ENCODE results near the gene RNF123.

The RNF123 gene

GRCh38 chr3:49655731-49656285, 33.5 kb upstream of the RNF123 start:
- H3K36me3 ChIP-seq (ENCODE audit: insufficient read depth) = no peaks in the 10 kb centered on the region
- H3K4me3 ChIP-seq (IDR thresholded peaks at IDR 0.05; ENCODE audit: insufficient read depth, low read depth, low read length) = no peak overlapping the region
- H3K79me2 ChIP-seq (ENCODE audit: insufficient read depth, low read depth) = no peaks in the 10 kb centered on the region

DNA sequence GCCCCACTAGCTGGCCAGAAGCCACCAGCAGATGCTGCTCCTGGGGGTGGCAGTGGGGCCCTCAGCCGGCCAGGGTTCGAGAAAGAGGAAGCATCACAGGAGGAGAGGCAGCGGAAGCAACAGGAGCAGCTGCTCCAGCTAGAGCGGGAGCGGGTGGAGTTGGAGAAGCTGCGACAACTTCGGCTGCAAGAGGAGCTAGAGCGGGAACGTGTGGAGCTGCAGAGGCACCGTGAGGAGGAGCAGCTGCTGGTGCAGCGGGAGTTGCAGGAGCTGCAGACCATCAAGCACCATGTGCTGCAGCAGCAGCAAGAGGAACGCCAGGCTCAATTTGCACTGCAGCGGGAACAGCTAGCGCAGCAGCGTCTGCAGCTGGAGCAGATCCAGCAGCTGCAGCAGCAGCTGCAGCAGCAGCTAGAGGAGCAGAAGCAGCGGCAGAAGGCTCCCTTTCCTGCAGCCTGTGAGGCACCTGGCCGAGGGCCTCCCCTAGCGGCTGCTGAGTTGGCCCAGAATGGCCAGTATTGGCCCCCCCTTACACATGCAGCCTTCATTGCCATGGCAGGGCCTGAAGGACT, 32.7 kb upstream of the RNF123 start:
- Histone ChIP-seq H3K4me2 (no peak overlapping the region), H3K4me3 (IDR thresholded peaks at IDR 0.05; ENCODE audit: insufficient read depth, low read depth, low read length) (no peak overlapping the region), H4K20me1 (ENCODE audit: insufficient read depth) (no peaks in the 10 kb centered on the region), H3K27ac (no peak overlapping the region), H3K9ac (no peak overlapping the region), H3K79me2 (ENCODE audit: insufficient read depth, low read depth) (no peaks in the 10 kb centered on the region), H2AFZ (ENCODE audit: low read depth) (no peak overlapping the region), H3K4me1 (ENCODE audit: low read depth, poor library complexity, severe bottlenecking) (peaks cover 7% of the 10 kb centered on the region), H3K36me3 (ENCODE audit: insufficient read depth) (no peaks in the 10 kb centered on the region), H3K27me3 (ENCODE audit: insufficient read depth, low read depth) (no peaks in the 10 kb centered on the region)
- no peak for TF ChIP-seq CTCF (conservative IDR thresholded peaks at IDR 0.05; ENCODE audit: low read depth, low read length)

More at GRCh38 chr3:49655731-49656285, 33.5 kb upstream of the RNF123 start:
- H3K27me3 ChIP-seq (ENCODE audit: insufficient read depth, low read depth) = no peaks in the 10 kb centered on the region
- no peak overlapping the region for H3K27ac ChIP-seq
- H3K9ac ChIP-seq = no peak overlapping the region
- no peak overlapping the region for H3K4me2 ChIP-seq
- TF ChIP-seq CTCF (conservative IDR thresholded peaks at IDR 0.05; ENCODE audit: low read depth, low read length) = no peak
- H2AFZ ChIP-seq (ENCODE audit: low read depth) = no peak overlapping the region
- peaks cover 7% of the 10 kb centered on the region for H3K4me1 ChIP-seq (ENCODE audit: low read depth, poor library complexity, severe bottlenecking)
- no peaks in the 10 kb centered on the region for H4K20me1 ChIP-seq (ENCODE audit: insufficient read depth)

DNA sequence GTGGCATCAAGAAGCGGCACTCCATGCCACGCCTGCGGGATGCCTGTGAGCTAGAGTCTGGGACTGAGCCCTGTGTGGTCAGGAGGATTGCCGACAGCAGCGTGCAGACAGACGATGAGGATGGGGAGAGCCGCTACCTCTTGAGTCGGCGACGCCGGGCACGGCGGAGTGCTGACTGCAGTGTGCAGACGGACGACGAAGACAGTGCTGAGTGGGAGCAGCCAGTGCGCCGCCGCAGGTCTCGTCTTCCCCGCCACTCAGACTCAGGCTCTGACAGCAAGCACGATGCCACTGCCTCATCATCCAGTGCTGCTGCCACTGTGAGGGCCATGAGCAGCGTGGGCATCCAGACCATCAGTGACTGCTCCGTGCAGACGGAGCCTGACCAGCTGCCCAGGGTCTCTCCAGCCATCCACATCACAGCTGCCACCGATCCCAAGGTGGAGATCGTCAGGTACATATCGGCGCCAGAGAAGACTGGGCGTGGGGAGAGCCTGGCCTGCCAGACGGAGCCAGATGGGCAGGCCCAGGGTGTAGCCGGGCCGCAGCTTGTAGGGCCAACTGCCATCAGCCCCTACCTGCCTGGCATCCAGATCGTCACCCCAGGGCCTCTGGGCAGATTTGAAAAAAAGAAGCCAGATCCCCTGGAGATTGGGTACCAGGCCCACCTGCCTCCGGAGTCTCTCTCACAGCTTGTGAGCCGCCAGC, 32.0 kb upstream of the RNF123 start:
- Histone ChIP-seq H3K9ac (no peak overlapping the region), H3K27me3 (ENCODE audit: insufficient read depth, low read depth) (no peaks in the 10 kb centered on the region), H3K36me3 (ENCODE audit: insufficient read depth) (no peaks in the 10 kb centered on the region), H3K4me1 (ENCODE audit: low read depth, poor library complexity, severe bottlenecking) (peaks cover 7% of the 10 kb centered on the region), H3K27ac (no peak overlapping the region), H4K20me1 (ENCODE audit: insufficient read depth) (no peaks in the 10 kb centered on the region), H2AFZ (ENCODE audit: low read depth) (no peak overlapping the region), H3K4me3 (IDR thresholded peaks at IDR 0.05; ENCODE audit: insufficient read depth, low read depth, low read length) (no peak overlapping the region), H3K79me2 (ENCODE audit: insufficient read depth, low read depth) (no peaks in the 10 kb centered on the region), H3K4me2 (no peak overlapping the region)
- no peak for TF ChIP-seq CTCF (conservative IDR thresholded peaks at IDR 0.05; ENCODE audit: low read depth, low read length)

DNA sequence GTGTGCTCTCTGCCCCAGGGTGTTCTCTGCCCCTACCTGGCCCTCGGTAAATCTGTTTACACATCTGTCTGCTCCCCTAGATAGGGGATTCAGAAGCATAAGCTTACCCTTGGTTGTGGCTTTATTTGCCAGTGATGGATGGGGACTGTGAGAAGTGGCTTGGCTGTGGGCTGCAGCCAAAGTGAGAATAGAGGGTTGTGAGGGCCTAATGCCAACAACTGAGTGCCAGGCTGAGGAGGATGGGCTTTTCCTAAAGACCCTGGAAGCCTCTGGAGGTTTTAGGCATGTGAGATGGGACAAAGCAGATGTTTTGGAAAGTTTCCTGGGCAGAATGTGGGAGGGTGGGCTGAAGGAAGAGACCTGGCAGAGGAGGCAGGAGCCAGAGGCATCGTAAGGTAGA, 30.6 kb upstream of the RNF123 start:
- Histone ChIP-seq H3K9ac (no peak overlapping the region), H3K4me3 (IDR thresholded peaks at IDR 0.05; ENCODE audit: insufficient read depth, low read depth, low read length) (no peak overlapping the region), H3K4me1 (ENCODE audit: low read depth, poor library complexity, severe bottlenecking) (peaks cover 7% of the 10 kb centered on the region), H3K27ac (no peak overlapping the region), H3K79me2 (ENCODE audit: insufficient read depth, low read depth) (no peaks in the 10 kb centered on the region), H3K36me3 (ENCODE audit: insufficient read depth) (no peaks in the 10 kb centered on the region), H3K4me2 (no peak overlapping the region), H3K27me3 (ENCODE audit: insufficient read depth, low read depth) (no peaks in the 10 kb centered on the region), H4K20me1 (ENCODE audit: insufficient read depth) (no peaks in the 10 kb centered on the region), H2AFZ (ENCODE audit: low read depth) (no peak overlapping the region)
- no peak for TF ChIP-seq CTCF (conservative IDR thresholded peaks at IDR 0.05; ENCODE audit: low read depth, low read length)

Measured in KMS-11 (cell line).